ENCODE results near the gene C2orf72.
"Not testable (repeated sequence)": the region's sequence is repeated elsewhere in the genome, so short reads cannot be mapped to it uniquely, and the experiment has no call there.

Gene C2orf72

GRCh38 chr2:231047923-231048915 lies 10.9 kb downstream of the C2orf72 start:
- DNase-seq: no peak

GRCh38 chr2:231049286-231050017 lies 12.1 kb downstream of the C2orf72 start:
- no peak for DNase-seq

- no peak for DNase-seq
These were observed 12.9 kb downstream of the C2orf72 start for GRCh38 chr2:231050018-231050901.

- no peak for DNase-seq
These were observed 13.8 kb downstream of the C2orf72 start for GRCh38 chr2:231051116-231051515.

GRCh38 chr2:231052494-231053451 lies 15.4 kb downstream of the C2orf72 start:
- DNase-seq: peak; percentile 95

GRCh38 chr2:231053846-231054245 lies 16.5 kb downstream of the C2orf72 start:
- DNase-seq: no peak

GRCh38 chr2:231056453-231057416 lies 19.4 kb downstream of the C2orf72 start, which contains the start of gene PSMD1:
Gene PSMD1 (plus strand): TSS chr2:231056867. CDS start chr2:231057026, 159 bp downstream.
- DNase-seq: peak; percentile 97

GRCh38 chr2:231057590-231057989 lies 20.3 kb downstream of the C2orf72 start:
- no peak for DNase-seq

GRCh38 chr2:231058761-231059550 lies 21.6 kb downstream of the C2orf72 start:
- DNase-seq: no peak

- DNase-seq: no peak
These were observed 22.4 kb downstream of the C2orf72 start for GRCh38 chr2:231059756-231060155.

- DNase-seq: no peak
These were observed 25.5 kb downstream of the C2orf72 start for GRCh38 chr2:231062776-231063175.

GRCh38 chr2:231063347-231063746 lies 26.0 kb downstream of the C2orf72 start:
- no peak for DNase-seq

GRCh38 chr2:231065966-231066365 lies 28.6 kb downstream of the C2orf72 start:
- no peak for DNase-seq

- not testable (repeated sequence) for DNase-seq
These were observed 30.2 kb downstream of the C2orf72 start for GRCh38 chr2:231067531-231067930.

- no peak for DNase-seq
These were observed 31.4 kb downstream of the C2orf72 start for GRCh38 chr2:231068525-231069222.

GRCh38 chr2:231069379-231070054 lies 32.2 kb downstream of the C2orf72 start:
- DNase-seq: no peak

- no peak for DNase-seq
These were observed 47.2 kb downstream of the C2orf72 start for GRCh38 chr2:231084565-231084964.

- DNase-seq: no peak
These were observed 51.4 kb downstream of the C2orf72 start for GRCh38 chr2:231088754-231089153.

Measured in retina (tissue), 1 donor.